SU-DHL-6 (cell line): ENCODE results near the gene FRMD8.

ENCODE experiments used
- CTCF ChIP-seq: fragments of 200-600 bp; sonication (generic); IDR thresholded peaks from one replicate; pipeline ENCODE4 v1.5.1; 2017; ENCODE audit warnings: antibody characterized with exemption, mild to moderate bottlenecking, low read length, moderate library complexity; ENCODE audit not compliant: insufficient read depth, poor library complexity, severe bottlenecking
- EZH2phosphoT487 ChIP-seq: fragments of 200-600 bp; sonication (generic), shearing (Covaris generic); conservative IDR thresholded peaks from 2 replicates; pipeline ENCODE4 v1.6.1; 2018; ENCODE audit warnings: mild to moderate bottlenecking, antibody characterized with exemption, low read length, moderate library complexity, mixed read lengths

GRCh38 chr11:65379698-65380459 lies 6.6 kb upstream of the FRMD8 start:
- TF ChIP-seq CTCF (no peak), EZH2phosphoT487 (no peak)
